CD4-positive, alpha-beta T cell treated with Interleukin-17A for 4 hours (primary cell): ENCODE measurements around the gene NFATC2.

ENCODE experiments used
- DNase-seq: peaks from one replicate; pipeline ENCODE4 v3.0.0-alpha.2; 2020; ENCODE audit warnings: mixed read lengths

The NFATC2 gene

GRCh38 chr20:51428401-51429143 lies 113.9 kb downstream of the NFATC2 start:
- DNase-seq, result no peak

- no peak for DNase-seq
Measured at GRCh38 chr20:51427651-51428291, 114.7 kb downstream of the NFATC2 start.

- DNase-seq, result no peak
Measured at GRCh38 chr20:51426718-51427650, 115.5 kb downstream of the NFATC2 start.

GRCh38 chr20:51425347-51426106 lies 117.0 kb downstream of the NFATC2 start:
- DNase-seq, result no peak

DNA sequence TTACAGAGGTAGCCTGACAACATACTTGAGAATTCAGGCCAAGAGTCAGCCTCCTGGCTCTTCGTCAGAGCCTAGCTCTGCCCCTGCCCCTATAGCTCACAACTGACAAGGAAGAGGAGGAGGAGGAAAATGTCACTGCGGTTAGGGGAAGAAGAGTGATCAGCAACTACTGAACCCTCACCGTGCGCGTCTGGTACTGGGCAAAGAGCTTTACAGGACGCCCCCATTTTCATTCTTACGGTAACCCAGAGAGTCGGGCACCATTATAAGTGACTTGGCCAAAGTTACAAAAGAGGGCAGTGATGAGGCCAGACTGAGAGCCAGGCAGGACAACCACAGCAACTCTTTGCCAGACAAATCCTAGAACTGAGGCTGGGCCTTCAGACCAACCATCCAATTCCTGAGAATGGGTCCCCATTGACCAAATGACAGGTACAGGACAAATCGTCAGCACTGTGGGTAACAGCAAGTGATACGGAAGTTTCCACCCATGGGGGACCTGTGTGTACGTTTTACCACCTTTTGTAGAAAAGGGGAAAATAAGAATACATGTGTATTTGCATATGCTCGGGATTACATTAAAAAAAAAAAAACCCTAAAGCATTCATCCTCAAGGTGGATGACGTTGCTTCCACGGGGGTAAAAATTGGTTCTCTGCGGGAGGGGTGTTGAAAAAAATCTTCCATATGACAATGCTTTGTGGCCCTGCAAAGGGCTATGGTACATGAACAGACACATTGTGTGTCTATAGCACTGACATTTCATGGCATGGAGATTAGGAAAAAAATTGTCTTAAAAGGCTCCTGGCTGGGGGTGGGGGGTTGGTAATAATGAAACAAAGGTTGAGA lies 118.0 kb downstream of the NFATC2 start:
- DNase-seq, result peak; percentile 43

DNA sequence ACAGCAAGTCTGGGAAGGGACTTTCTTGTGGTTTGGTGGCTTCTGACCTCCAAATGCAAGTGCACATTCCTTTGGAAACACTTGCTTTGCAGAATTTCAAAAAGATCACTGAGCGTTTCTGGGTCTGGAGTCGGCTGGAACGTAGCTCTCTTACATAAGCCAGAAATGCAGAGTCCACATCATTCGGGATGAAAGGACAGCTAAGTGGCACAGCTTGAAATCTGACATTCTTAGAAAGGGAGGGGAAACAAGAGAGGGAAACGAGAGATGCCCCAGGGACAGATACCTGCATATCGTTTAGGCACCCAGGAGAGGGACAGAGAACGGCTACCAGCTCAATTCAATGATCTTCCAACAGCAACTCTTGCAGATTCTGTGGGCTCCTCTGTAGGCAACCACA lies 118.7 kb downstream of the NFATC2 start:
- no peak for DNase-seq

DNA sequence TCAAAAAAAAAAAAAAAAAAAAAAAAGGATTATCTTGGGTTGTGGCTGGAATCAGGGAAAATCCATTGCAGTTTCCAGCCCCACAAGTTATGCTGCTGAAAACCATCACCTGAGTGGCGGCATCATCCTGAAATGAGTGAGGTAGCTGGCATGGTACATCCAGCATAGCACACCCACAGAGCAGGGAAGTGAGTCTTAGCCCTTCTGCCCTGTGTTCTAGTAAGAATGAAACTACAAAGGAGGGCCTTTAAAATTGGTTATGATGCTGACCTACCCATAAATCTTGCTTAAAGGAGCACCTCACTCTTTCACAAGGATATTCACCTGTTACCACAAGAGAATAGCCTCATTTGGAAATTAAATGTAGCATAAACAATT lies 119.2 kb downstream of the NFATC2 start:
- DNase-seq, result no peak

GRCh38 chr20:51422514-51423289 lies 119.8 kb downstream of the NFATC2 start:
- DNase-seq, result no peak

DNA sequence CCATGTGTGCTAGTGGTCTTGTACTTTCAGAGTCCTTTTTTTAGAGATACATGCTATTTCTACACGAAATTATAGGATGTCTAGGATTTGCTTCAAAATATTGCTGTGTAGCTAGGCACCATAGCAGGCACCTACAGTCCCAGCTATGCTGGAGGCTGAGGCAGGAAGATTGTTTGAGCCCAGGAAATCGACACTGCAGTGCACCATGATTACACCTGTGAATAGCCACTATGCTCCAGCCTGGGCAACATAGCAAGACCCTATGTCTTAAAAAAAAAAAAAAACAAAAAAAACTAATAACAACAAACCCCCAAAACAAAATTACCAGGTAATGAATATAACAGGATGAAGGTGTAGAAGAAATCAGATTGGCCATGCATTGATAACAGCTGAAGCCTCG lies 121.7 kb downstream of the NFATC2 start:
- no peak for DNase-seq

DNA sequence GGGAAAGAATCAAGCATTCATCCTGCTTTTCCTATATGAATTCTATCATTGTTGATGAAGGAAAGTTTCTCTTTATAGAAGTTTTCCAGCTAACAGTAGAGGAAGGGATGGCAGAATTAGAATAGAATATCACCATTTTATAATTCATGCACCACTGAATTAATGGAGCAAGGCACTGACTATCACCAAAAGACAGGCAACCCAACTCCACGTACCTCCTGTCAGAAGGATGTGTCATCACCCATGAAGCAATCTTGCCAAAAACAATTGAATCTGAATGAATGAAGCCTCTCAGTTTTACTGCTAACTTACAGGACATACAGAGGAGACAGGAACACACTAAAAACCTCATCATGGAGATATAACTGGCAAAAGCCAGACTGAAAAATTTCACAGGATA lies 122.4 kb downstream of the NFATC2 start:
- DNase-seq, result no peak

DNA sequence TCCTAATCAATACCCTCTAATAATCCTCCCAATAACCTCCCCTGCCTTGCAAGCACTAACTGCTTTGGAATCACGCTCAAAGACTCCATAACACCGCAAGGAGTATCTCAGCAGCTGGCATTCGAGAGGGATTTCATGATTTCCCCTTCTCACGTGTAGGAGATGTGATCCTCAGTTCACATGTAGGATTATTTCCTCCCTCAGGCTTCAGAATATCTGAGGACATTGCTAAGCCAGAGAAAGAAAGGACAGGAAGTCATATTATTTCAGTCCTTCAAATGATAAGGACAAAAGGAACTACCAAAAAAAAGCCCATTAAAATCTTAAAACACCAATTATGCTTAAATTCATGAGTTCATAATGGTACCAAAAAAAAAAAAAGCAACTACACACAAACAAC lies 122.9 kb downstream of the NFATC2 start:
- no peak for DNase-seq

DNA sequence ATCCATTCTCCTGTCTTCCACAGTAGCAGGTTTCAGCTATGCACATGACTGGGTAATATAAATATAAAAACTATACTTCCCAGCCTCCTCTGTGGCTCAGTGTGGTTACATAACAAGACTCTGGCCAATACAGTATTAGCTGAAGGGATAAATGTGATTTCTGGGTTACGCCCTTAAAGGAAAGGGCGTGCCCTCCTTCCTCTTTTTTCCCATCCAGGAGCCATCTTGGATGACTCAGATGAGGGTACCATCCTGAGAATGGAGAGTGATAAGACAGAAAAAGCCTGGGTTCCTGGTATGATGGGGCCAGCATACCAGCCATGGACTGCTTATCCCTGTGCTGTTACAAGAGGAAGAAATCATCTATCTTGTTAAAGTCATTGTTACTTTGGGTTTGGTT lies 123.3 kb downstream of the NFATC2 start:
- DNase-seq, result no peak

DNA sequence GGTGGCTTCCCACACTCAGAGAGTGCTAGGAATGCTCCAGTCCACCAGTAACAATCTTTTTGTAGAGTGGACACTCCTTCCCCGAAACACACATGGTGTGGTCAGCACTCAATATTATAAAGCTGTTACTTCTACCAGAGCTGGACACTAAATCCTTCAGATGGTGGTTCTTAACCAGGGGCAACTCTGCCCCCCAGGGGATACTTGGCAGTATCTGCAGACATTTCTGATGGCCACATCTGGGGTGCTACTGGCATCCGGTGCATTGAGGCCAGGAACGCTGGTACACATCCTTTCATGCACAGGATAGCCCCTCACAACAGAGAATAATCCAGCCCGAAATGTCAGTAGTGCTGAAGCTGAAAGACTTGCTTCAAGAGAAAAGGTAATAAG lies 124.4 kb downstream of the NFATC2 start:
- DNase-seq, result peak; percentile 34

DNA sequence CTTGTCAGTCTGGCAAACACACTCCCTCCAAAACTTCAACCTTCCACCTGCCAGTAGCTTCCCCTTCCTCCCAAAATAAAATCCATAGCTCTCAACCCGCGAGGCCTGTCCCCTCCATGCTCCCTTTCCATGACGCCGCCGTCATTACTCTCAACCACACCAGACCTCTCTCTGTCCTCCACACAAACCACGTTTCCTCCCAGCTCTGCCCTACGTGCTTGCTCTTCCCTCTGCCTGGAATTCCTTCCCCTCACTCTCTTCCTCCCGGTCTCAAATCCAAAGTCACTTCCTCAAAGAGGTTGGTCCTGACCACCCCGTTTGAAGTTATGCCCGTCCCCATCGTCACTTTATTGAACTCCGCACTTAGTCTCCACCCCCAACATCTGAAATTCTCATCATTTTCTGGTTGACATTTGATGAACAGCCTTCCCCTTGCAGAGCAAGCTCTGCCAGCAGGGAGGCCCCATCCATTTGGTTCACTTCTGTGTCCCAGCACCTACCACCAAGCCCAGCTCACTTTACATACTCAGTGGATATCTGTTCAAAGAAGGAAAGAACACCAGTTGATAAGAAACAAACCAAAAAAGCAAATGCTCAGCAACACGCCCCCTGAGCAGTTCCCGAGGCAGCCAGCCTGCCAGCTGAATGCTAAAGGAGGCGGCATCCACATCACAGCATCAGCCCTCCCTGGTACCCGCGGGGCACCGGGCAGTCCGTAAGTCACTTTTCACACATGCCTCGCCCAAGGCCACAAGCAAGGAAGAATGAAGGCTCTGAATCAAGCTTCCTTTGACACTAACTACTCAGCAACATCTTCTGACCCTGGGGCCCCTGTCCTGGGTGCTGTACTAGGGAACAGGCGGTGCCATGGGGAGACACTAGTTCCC lies 125.0 kb downstream of the NFATC2 start:
- DNase-seq, result peak; percentile 42

- DNase-seq, result no peak
Measured at GRCh38 chr20:51416532-51417249, 125.8 kb downstream of the NFATC2 start.

GRCh38 chr20:51413857-51414256 lies 128.7 kb downstream of the NFATC2 start:
- DNase-seq, result peak; percentile 49

DNA sequence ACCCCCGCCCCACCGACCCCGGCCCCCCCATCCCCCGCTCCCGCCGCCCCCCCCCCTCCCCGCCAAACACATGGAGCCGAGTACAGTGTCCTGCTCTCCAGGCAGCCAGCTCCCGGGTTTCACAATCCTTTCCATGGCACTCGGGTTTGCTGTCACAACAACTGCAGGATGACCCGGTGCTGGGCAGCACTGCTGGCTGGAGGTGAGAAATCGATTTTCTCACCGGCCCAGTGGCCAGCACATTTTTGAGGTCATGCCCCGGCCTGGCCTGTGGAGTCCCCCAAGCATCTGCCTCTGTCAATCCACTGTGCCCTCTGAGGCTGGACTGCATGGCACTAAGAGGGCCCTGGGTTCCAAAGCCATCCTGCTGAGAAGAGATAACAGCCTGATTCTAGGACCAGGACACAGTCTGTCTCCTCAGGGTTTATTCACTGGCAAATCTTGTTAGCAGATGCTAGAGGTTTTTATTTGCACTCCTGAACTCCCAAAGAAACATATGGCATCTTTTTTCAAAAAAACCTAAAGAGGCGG lies 129.5 kb downstream of the NFATC2 start:
- no peak for DNase-seq

- DNase-seq, result no peak
Measured at GRCh38 chr20:51412333-51412871, 130.1 kb downstream of the NFATC2 start.

GRCh38 chr20:51411870-51412269 lies 130.6 kb downstream of the NFATC2 start:
- no peak for DNase-seq
